ENCODE data around the gene GFRA1.

GFRA1 gene

GRCh38 chr10:116208956-116209567 lies 63.9 kb downstream of the GFRA1 start:
- no peak overlapping the region for H3K27ac ChIP-seq (ENCODE audit: low read depth, low read length)
- H3K9me3 ChIP-seq (ENCODE audit: low read length), result no peaks in the 10 kb centered on the region
- no peaks in the 10 kb centered on the region for H3K36me3 ChIP-seq (ENCODE audit: insufficient read depth, low read length)
- H3K4me3 ChIP-seq (ENCODE audit: low read depth in 1 of 2, low read length in 2 of 2), result no peak overlapping the region
- peaks cover 13% of the 10 kb centered on the region for H3K4me1 ChIP-seq (ENCODE audit: insufficient read depth, low read length)
- no peaks in the 10 kb centered on the region for H3K27me3 ChIP-seq (ENCODE audit: control insufficient read depth in 1 of 2, insufficient read depth in 2 of 2, low read length in 2 of 2)
- H3K9ac ChIP-seq (ENCODE audit: low read length), result no peak overlapping the region

- H3K9me3 ChIP-seq (ENCODE audit: low read length), result no peaks in the 10 kb centered on the region
- H3K27me3 ChIP-seq (ENCODE audit: control insufficient read depth in 1 of 2, insufficient read depth in 2 of 2, low read length in 2 of 2), result no peaks in the 10 kb centered on the region
- no peak overlapping the region for H3K4me3 ChIP-seq (ENCODE audit: low read depth in 1 of 2, low read length in 2 of 2)
- peaks cover 13% of the 10 kb centered on the region for H3K4me1 ChIP-seq (ENCODE audit: insufficient read depth, low read length)
- no peak overlapping the region for H3K27ac ChIP-seq (ENCODE audit: low read depth, low read length)
- no peak overlapping the region for H3K9ac ChIP-seq (ENCODE audit: low read length)
- H3K36me3 ChIP-seq (ENCODE audit: insufficient read depth, low read length), result no peaks in the 10 kb centered on the region
These were observed 65.3 kb downstream of the GFRA1 start for GRCh38 chr10:116207690-116208089.

- H3K27me3 ChIP-seq (ENCODE audit: control insufficient read depth in 1 of 2, insufficient read depth in 2 of 2, low read length in 2 of 2), result no peaks in the 10 kb centered on the region
- no peaks in the 10 kb centered on the region for H3K9me3 ChIP-seq (ENCODE audit: low read length)
- no peak overlapping the region for H3K27ac ChIP-seq (ENCODE audit: low read depth, low read length)
- no peak overlapping the region for H3K4me3 ChIP-seq (ENCODE audit: low read depth in 1 of 2, low read length in 2 of 2)
- no peaks in the 10 kb centered on the region for H3K4me1 ChIP-seq (ENCODE audit: insufficient read depth, low read length)
- no peak overlapping the region for H3K9ac ChIP-seq (ENCODE audit: low read length)
- no peaks in the 10 kb centered on the region for H3K36me3 ChIP-seq (ENCODE audit: insufficient read depth, low read length)
These were observed 69.3 kb downstream of the GFRA1 start for GRCh38 chr10:116203661-116204060.

GRCh38 chr10:116201670-116202430 lies 71.2 kb downstream of the GFRA1 start:
- Histone ChIP-seq H3K4me3 (ENCODE audit: low read depth in 1 of 2, low read length in 2 of 2) (no peak overlapping the region), H3K27ac (ENCODE audit: low read depth, low read length) (no peak overlapping the region), H3K27me3 (ENCODE audit: control insufficient read depth in 1 of 2, insufficient read depth in 2 of 2, low read length in 2 of 2) (no peaks in the 10 kb centered on the region), H3K36me3 (ENCODE audit: insufficient read depth, low read length) (no peaks in the 10 kb centered on the region), H3K9me3 (ENCODE audit: low read length) (no peaks in the 10 kb centered on the region), H3K9ac (ENCODE audit: low read length) (no peak overlapping the region), H3K4me1 (ENCODE audit: insufficient read depth, low read length) (no peaks in the 10 kb centered on the region)

- Histone ChIP-seq H3K9ac (ENCODE audit: low read length) (no peak overlapping the region), H3K27ac (ENCODE audit: low read depth, low read length) (no peak overlapping the region), H3K4me1 (ENCODE audit: insufficient read depth, low read length) (no peaks in the 10 kb centered on the region), H3K4me3 (ENCODE audit: low read depth in 1 of 2, low read length in 2 of 2) (no peak overlapping the region), H3K27me3 (ENCODE audit: control insufficient read depth in 1 of 2, insufficient read depth in 2 of 2, low read length in 2 of 2) (no peaks in the 10 kb centered on the region), H3K9me3 (ENCODE audit: low read length) (no peaks in the 10 kb centered on the region), H3K36me3 (ENCODE audit: insufficient read depth, low read length) (no peaks in the 10 kb centered on the region)
These were observed 72.0 kb downstream of the GFRA1 start for GRCh38 chr10:116201011-116201410.

GRCh38 chr10:116198676-116199035 lies 74.3 kb downstream of the GFRA1 start:
- Histone ChIP-seq H3K9ac (ENCODE audit: low read length) (no peak overlapping the region), H3K36me3 (ENCODE audit: insufficient read depth, low read length) (no peaks in the 10 kb centered on the region), H3K27ac (ENCODE audit: low read depth, low read length) (no peak overlapping the region), H3K4me3 (ENCODE audit: low read depth in 1 of 2, low read length in 2 of 2) (no peak overlapping the region), H3K27me3 (ENCODE audit: control insufficient read depth in 1 of 2, insufficient read depth in 2 of 2, low read length in 2 of 2) (no peaks in the 10 kb centered on the region), H3K9me3 (ENCODE audit: low read length) (no peaks in the 10 kb centered on the region), H3K4me1 (ENCODE audit: insufficient read depth, low read length) (no peaks in the 10 kb centered on the region)

- no peak overlapping the region for H3K4me3 ChIP-seq (ENCODE audit: low read depth in 1 of 2, low read length in 2 of 2)
- H3K9me3 ChIP-seq (ENCODE audit: low read length), result no peaks in the 10 kb centered on the region
- no peak overlapping the region for H3K9ac ChIP-seq (ENCODE audit: low read length)
- H3K27me3 ChIP-seq (ENCODE audit: control insufficient read depth in 1 of 2, insufficient read depth in 2 of 2, low read length in 2 of 2), result no peaks in the 10 kb centered on the region
- no peaks in the 10 kb centered on the region for H3K36me3 ChIP-seq (ENCODE audit: insufficient read depth, low read length)
- H3K27ac ChIP-seq (ENCODE audit: low read depth, low read length), result no peak overlapping the region
- no peaks in the 10 kb centered on the region for H3K4me1 ChIP-seq (ENCODE audit: insufficient read depth, low read length)
These were observed 74.9 kb downstream of the GFRA1 start for GRCh38 chr10:116197946-116198675.

GRCh38 chr10:116195583-116195982 lies 77.4 kb downstream of the GFRA1 start:
- no peak overlapping the region for H3K4me3 ChIP-seq (ENCODE audit: low read depth in 1 of 2, low read length in 2 of 2)
- H3K9me3 ChIP-seq (ENCODE audit: low read length), result no peaks in the 10 kb centered on the region
- no peaks in the 10 kb centered on the region for H3K4me1 ChIP-seq (ENCODE audit: insufficient read depth, low read length)
- no peak overlapping the region for H3K27ac ChIP-seq (ENCODE audit: low read depth, low read length)
- no peaks in the 10 kb centered on the region for H3K36me3 ChIP-seq (ENCODE audit: insufficient read depth, low read length)
- H3K27me3 ChIP-seq (ENCODE audit: control insufficient read depth in 1 of 2, insufficient read depth in 2 of 2, low read length in 2 of 2), result no peaks in the 10 kb centered on the region
- no peak overlapping the region for H3K9ac ChIP-seq (ENCODE audit: low read length)

- Histone ChIP-seq H3K27me3 (ENCODE audit: control insufficient read depth in 1 of 2, insufficient read depth in 2 of 2, low read length in 2 of 2) (no peaks in the 10 kb centered on the region), H3K9me3 (ENCODE audit: low read length) (no peaks in the 10 kb centered on the region), H3K4me1 (ENCODE audit: insufficient read depth, low read length) (no peaks in the 10 kb centered on the region), H3K36me3 (ENCODE audit: insufficient read depth, low read length) (no peaks in the 10 kb centered on the region), H3K9ac (ENCODE audit: low read length) (no peak overlapping the region), H3K27ac (ENCODE audit: low read depth, low read length) (no peak overlapping the region), H3K4me3 (ENCODE audit: low read depth in 1 of 2, low read length in 2 of 2) (no peak overlapping the region)
These were observed 78.0 kb downstream of the GFRA1 start for GRCh38 chr10:116195039-116195438.

- no peaks in the 10 kb centered on the region for H3K36me3 ChIP-seq (ENCODE audit: insufficient read depth, low read length)
- no peaks in the 10 kb centered on the region for H3K27me3 ChIP-seq (ENCODE audit: control insufficient read depth in 1 of 2, insufficient read depth in 2 of 2, low read length in 2 of 2)
- H3K9ac ChIP-seq (ENCODE audit: low read length), result no peak overlapping the region
- H3K4me1 ChIP-seq (ENCODE audit: insufficient read depth, low read length), result no peaks in the 10 kb centered on the region
- H3K9me3 ChIP-seq (ENCODE audit: low read length), result no peaks in the 10 kb centered on the region
- H3K27ac ChIP-seq (ENCODE audit: low read depth, low read length), result no peak overlapping the region
- H3K4me3 ChIP-seq (ENCODE audit: low read depth in 1 of 2, low read length in 2 of 2), result no peak overlapping the region
These were observed 78.9 kb downstream of the GFRA1 start for GRCh38 chr10:116194061-116194460.

- Histone ChIP-seq H3K4me1 (ENCODE audit: insufficient read depth, low read length) (no peaks in the 10 kb centered on the region), H3K27ac (ENCODE audit: low read depth, low read length) (no peak overlapping the region), H3K9ac (ENCODE audit: low read length) (no peak overlapping the region), H3K4me3 (ENCODE audit: low read depth in 1 of 2, low read length in 2 of 2) (no peak overlapping the region), H3K27me3 (ENCODE audit: control insufficient read depth in 1 of 2, insufficient read depth in 2 of 2, low read length in 2 of 2) (no peaks in the 10 kb centered on the region), H3K36me3 (ENCODE audit: insufficient read depth, low read length) (no peaks in the 10 kb centered on the region), H3K9me3 (ENCODE audit: low read length) (no peaks in the 10 kb centered on the region)
These were observed 82.1 kb downstream of the GFRA1 start for GRCh38 chr10:116190883-116191282.

Data from muscle layer of colon (tissue), 2 donors.